PFSK-1 (cell line): Measurements from ENCODE around the gene ZNF407.

Experiments
- FOXP2 ChIP-seq: optimal IDR thresholded peaks from 2 replicates; pipeline ENCODE3; 2011; ENCODE audit warnings: borderline replicate concordance, control low read depth, inconsistent platforms; ENCODE audit not compliant: insufficient read depth; ENCODE audit errors: extremely low read length, extremely low read depth
- POLR2AphosphoS5 ChIP-seq: IDR thresholded peaks from 2 replicates; pipeline ENCODE4 v1.6.1; 2012; ENCODE audit warnings: low read depth, mild to moderate bottlenecking, control low read depth, low read length, moderate library complexity
- SIN3A ChIP-seq: IDR thresholded peaks from 2 replicates; pipeline ENCODE4 v1.6.1; 2012; ENCODE audit warnings: mild to moderate bottlenecking, low read length, moderate library complexity, borderline replicate concordance; ENCODE audit not compliant: insufficient read depth
- TAF1 ChIP-seq: IDR thresholded peaks from 2 replicates; pipeline ENCODE4 v1.6.1; 2012; ENCODE audit warnings: low read length, control low read depth, borderline replicate concordance; ENCODE audit not compliant: insufficient read depth
- TF ChIP-seq, protein P1 (sequence below), 2 experiments: IDR thresholded peaks; 2 replicates each; pipeline versions ENCODE4 v1.6.1 to v1.8.0; 2011 to 2012; ENCODE audit warnings: low read depth in 2 of 2, low read length in 2 of 2, control low read depth in 1 of 2, inconsistent platforms in 1 of 2, mild to moderate bottlenecking in 1 of 2, moderate library complexity in 1 of 2; ENCODE audit not compliant: insufficient read depth in 1 of 2

Gene ZNF407

DNA sequence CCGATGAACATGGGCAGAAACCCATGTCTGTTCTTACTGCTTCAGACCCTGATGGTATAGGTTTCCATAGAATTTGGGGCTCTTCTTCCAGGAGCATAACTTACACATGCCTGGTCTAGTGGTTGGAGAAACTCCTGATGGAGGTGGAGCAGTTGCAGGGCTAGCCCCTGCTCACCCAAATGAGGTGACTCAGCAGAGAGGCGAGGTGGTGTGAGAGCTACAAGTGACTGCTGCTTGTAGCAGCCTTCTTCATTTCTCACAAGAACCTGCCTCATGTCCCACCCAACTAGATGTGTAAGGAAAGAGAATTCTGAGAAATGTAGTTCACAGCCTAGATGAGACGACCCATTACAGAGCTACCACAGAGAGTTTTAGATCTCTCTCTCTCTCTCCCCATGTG lies 105.3 kb downstream of the ZNF407 start:
- no peak for TF ChIP-seq FOXP2
- no peak for TF ChIP-seq SIN3A
- TF ChIP-seq POLR2AphosphoS5: no peak
- TF ChIP-seq, protein P1, sequence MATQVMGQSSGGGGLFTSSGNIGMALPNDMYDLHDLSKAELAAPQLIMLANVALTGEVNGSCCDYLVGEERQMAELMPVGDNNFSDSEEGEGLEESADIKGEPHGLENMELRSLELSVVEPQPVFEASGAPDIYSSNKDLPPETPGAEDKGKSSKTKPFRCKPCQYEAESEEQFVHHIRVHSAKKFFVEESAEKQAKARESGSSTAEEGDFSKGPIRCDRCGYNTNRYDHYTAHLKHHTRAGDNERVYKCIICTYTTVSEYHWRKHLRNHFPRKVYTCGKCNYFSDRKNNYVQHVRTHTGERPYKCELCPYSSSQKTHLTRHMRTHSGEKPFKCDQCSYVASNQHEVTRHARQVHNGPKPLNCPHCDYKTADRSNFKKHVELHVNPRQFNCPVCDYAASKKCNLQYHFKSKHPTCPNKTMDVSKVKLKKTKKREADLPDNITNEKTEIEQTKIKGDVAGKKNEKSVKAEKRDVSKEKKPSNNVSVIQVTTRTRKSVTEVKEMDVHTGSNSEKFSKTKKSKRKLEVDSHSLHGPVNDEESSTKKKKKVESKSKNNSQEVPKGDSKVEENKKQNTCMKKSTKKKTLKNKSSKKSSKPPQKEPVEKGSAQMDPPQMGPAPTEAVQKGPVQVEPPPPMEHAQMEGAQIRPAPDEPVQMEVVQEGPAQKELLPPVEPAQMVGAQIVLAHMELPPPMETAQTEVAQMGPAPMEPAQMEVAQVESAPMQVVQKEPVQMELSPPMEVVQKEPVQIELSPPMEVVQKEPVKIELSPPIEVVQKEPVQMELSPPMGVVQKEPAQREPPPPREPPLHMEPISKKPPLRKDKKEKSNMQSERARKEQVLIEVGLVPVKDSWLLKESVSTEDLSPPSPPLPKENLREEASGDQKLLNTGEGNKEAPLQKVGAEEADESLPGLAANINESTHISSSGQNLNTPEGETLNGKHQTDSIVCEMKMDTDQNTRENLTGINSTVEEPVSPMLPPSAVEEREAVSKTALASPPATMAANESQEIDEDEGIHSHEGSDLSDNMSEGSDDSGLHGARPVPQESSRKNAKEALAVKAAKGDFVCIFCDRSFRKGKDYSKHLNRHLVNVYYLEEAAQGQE (IDR thresholded peaks at IDR 0.05; ENCODE audit: insufficient read depth in 1 of 2, low read depth in 2 of 2, low read length in 2 of 2): no peak
- no peak for TF ChIP-seq TAF1

DNA sequence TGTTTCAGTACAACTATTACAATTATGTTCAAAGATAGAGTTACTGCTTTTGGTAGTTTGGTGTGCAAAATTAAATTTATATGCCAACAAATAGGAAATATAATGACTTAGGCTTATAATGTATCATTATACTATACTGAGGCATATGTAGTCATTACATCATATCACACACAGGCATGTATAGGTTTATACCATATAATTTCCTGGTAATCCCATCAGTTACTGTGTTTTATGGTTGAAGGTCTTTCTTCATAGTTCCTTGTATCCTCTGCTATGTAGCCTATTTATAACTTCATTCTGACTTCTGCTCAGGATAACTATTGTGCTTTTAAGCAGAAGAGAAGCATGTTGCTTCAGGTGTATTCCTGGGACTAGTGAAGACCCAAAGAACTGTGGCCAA lies 110.5 kb downstream of the ZNF407 start:
- TF ChIP-seq TAF1: no peak
- TF ChIP-seq FOXP2: no peak
- no peak for TF ChIP-seq POLR2AphosphoS5
- TF ChIP-seq SIN3A: no peak
- TF ChIP-seq, protein P1 (IDR thresholded peaks at IDR 0.05; ENCODE audit: insufficient read depth in 1 of 2, low read depth in 2 of 2, low read length in 2 of 2): no peak

DNA sequence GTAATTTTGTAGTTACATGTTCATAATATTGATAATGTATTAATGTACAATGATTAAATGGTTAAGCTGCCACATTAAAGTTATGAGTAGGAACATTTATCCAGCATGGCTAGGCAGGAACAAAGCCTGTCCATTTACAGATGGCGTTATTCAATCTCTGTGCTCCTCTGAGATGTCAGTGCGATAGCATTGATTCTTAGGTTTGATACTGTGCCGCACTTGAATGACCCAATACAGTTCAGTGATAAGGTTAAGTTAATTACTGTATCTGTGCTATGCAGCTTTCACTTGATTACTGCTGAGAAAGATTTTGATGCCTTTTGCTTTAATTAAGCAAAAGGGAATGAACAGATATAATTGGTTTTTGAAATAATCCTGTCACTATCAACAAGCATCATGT lies 111.8 kb downstream of the ZNF407 start:
- TF ChIP-seq SIN3A (no peak), TAF1 (no peak), POLR2AphosphoS5 (no peak), FOXP2 (no peak)
- TF ChIP-seq, protein P1 (IDR thresholded peaks at IDR 0.05; ENCODE audit: insufficient read depth in 1 of 2, low read depth in 2 of 2, low read length in 2 of 2): no peak

DNA sequence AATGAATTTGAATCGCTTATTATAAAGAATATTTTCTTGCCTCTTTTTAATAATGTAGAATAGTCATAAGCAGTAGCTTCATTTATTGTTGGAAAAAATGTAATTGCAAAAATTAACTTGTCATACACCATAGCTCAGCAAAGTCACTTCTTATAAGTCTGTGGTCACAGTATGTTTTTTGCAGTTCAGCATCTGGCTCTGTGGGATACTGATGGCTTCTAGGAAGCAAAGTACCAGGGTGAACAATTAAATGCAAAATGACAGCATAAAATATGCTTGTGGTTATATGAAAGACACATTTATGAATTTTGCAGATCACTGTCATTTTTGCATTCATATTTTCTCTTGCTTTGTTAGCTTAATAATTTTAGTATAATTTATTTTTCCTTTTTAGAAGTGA lies 116.5 kb downstream of the ZNF407 start:
- TF ChIP-seq, protein P1 (IDR thresholded peaks at IDR 0.05; ENCODE audit: insufficient read depth in 1 of 2, low read depth in 2 of 2, low read length in 2 of 2): no peak
- TF ChIP-seq SIN3A (no peak), POLR2AphosphoS5 (no peak), FOXP2 (no peak), TAF1 (no peak)

DNA sequence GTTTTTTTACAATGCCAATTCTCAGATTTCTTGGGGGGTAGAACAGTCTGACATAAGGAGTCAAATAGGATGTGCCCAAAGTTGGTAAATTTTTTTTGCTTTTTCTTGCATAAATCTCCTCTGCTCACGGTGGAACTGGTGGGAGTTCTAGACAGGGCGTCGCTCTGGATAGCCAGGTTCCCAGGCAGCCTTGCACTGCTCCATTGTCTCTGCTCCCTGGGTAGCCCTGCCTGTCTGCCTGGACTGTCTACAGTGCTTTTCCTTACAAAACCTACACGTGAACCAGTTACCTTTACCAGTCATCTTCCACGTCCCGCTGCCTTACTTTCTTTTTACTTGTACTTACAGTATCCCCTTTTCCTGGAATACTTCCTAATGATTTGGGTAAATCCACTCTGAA lies 117.1 kb downstream of the ZNF407 start:
- TF ChIP-seq, protein P1 (IDR thresholded peaks at IDR 0.05; ENCODE audit: insufficient read depth in 1 of 2, low read depth in 2 of 2, low read length in 2 of 2): no peak
- no peak for TF ChIP-seq TAF1
